GM23338 (cell line): ENCODE results near the gene TPM3. TPM values are rescaled to one million over a fixed set of nuclear protein-coding genes. Genes with fewer than 3 reads are reported as not detected.

Experiments used
- ATAC-seq: fragments of 200-7000 bp; cut with Tn5 transposase; 3 replicates; pipeline ENCODE4 v1.9.1; 2020
- DNase-seq: peaks from one replicate; pipeline ENCODE4 v3.0.0-alpha.2; 2015; ENCODE audit warnings: low spot score
- H2AFZ ChIP-seq: fragments of 200-600 bp; sonication (generic); 2 replicates; pipeline ENCODE4 v1.8.0; 2016; ENCODE audit warnings: antibody characterized with exemption, mild to moderate bottlenecking, moderate library complexity
- H3F3A ChIP-seq: fragments of 200-600 bp; sonication (generic); replicated peaks from 2 replicates; pipeline ENCODE4 v1.8.0; 2017; ENCODE audit warnings: antibody characterized with exemption, mixed run types, low read depth
- H3K27ac ChIP-seq: fragments of 200-600 bp; sonication (generic); 2 replicates; pipeline ENCODE4 v1.6.1; 2016; ENCODE audit warnings: low read depth
- H3K27me3 ChIP-seq: fragments of 200-600 bp; sonication (generic); 2 replicates; pipeline ENCODE4 v1.8.0; 2016; ENCODE audit warnings: mild to moderate bottlenecking, mixed run types, moderate library complexity; ENCODE audit not compliant: insufficient read depth
- H3K36me3 ChIP-seq: fragments of 200-600 bp; sonication (generic); 2 replicates; pipeline ENCODE4 v1.8.0; 2016; ENCODE audit warnings: mild to moderate bottlenecking; ENCODE audit not compliant: insufficient read depth
- H3K4me1 ChIP-seq: fragments of 200-600 bp; sonication (generic); 2 replicates; pipeline ENCODE4 v1.8.0; 2016; ENCODE audit warnings: mild to moderate bottlenecking, moderate library complexity; ENCODE audit not compliant: insufficient read depth
- H3K4me2 ChIP-seq: fragments of 200-600 bp; sonication (generic); 2 replicates; pipeline ENCODE4 v1.7.1; 2017; ENCODE audit warnings: mixed run types
- H3K4me3 ChIP-seq: fragments of 200-600 bp; sonication (generic); 2 replicates; pipeline ENCODE4 v1.6.1; 2016; ENCODE audit warnings: mixed run types
- H3K79me2 ChIP-seq: fragments of 200-600 bp; sonication (generic); replicated peaks from 2 replicates; pipeline ENCODE4 v1.8.0; 2017; ENCODE audit warnings: mild to moderate bottlenecking; ENCODE audit not compliant: insufficient read depth
- H3K9me2 ChIP-seq: fragments of 200-600 bp; sonication (generic); 2 replicates; pipeline ENCODE4 v1.8.0; 2017; ENCODE audit not compliant: insufficient read depth
- H4K20me1 ChIP-seq: fragments of 200-600 bp; sonication (generic); replicated peaks from 2 replicates; pipeline ENCODE4 v1.8.0; 2017; ENCODE audit warnings: mild to moderate bottlenecking; ENCODE audit not compliant: insufficient read depth
- H3K27ac Mint-ChIP-seq: 2 replicates; pipeline ENCODE4 v1.8.0; 2020; ENCODE audit warnings: inconsistent platforms, mild to moderate bottlenecking, moderate library complexity, mixed read lengths
- H3K27me3 Mint-ChIP-seq: 3 replicates; pipeline ENCODE4 v1.8.0; 2022; ENCODE audit warnings: low read depth, mild to moderate bottlenecking, moderate library complexity, mixed read lengths, inconsistent platforms; ENCODE audit not compliant: insufficient read depth, poor library complexity
- H3K36me3 Mint-ChIP-seq: 3 replicates; pipeline ENCODE4 v1.8.0; 2021; ENCODE audit warnings: low read depth, mild to moderate bottlenecking, inconsistent platforms, moderate library complexity, mixed read lengths
- H3K4me1 Mint-ChIP-seq: 3 replicates; pipeline ENCODE4 v1.8.0; 2020; ENCODE audit warnings: mild to moderate bottlenecking, inconsistent platforms, mixed read lengths
- H3K4me3 Mint-ChIP-seq: 3 replicates; pipeline ENCODE4 v1.8.0; 2021; ENCODE audit warnings: moderate library complexity, mild to moderate bottlenecking, inconsistent platforms, mixed read lengths
- H3K9me3 Mint-ChIP-seq: 3 replicates; pipeline ENCODE4 v1.8.0; 2020; ENCODE audit warnings: moderate library complexity, mild to moderate bottlenecking, inconsistent platforms, mixed read lengths
- CREB1 ChIP-seq: fragments of 250-450 bp; sonication (Bioruptor Pico); IDR thresholded peaks from 2 replicates; pipeline ENCODE4 v1.5.0; 2020; ENCODE audit warnings: low read depth, mild to moderate bottlenecking, moderate library complexity
- CTCF ChIP-seq, 2 experiments: fragments of 200-600 bp in 1 of 2; sonication (generic) in 1 of 2; conservative IDR thresholded peaks; 2 replicates each; pipeline versions ENCODE4 v1.5.1 to v1.6.1; 2016 to 2017; ENCODE audit warnings: antibody characterized with exemption in 2 of 2, low read depth in 2 of 2, mild to moderate bottlenecking in 2 of 2, moderate library complexity in 1 of 2
- ETS1 ChIP-seq: IDR thresholded peaks from 2 replicates; pipeline ENCODE4 v1.6.1; 2016; ENCODE audit warnings: antibody characterized with exemption
- EZH2 ChIP-seq: fragments of 200-600 bp; sonication (generic); IDR thresholded peaks from one replicate; pipeline ENCODE4 v1.8.0; 2017; ENCODE audit warnings: antibody characterized with exemption, mild to moderate bottlenecking, low read depth; ENCODE audit not compliant: unreplicated experiment
- EZH2phosphoT487 ChIP-seq: fragments of 200-600 bp; sonication (generic); IDR thresholded peaks from one replicate; pipeline ENCODE4 v1.8.1; 2018; ENCODE audit warnings: antibody characterized with exemption; ENCODE audit not compliant: unreplicated experiment
- JUNB ChIP-seq: IDR thresholded peaks from one replicate; pipeline ENCODE4 v1.6.1; 2016; ENCODE audit warnings: antibody characterized with exemption; ENCODE audit not compliant: unreplicated experiment
- NANOG ChIP-seq: IDR thresholded peaks from 2 replicates; pipeline ENCODE4 v1.6.1; 2016; ENCODE audit warnings: antibody characterized with exemption, borderline replicate concordance
- POLR2AphosphoS5 ChIP-seq: IDR thresholded peaks from 2 replicates; pipeline ENCODE4 v1.6.1; 2016; ENCODE audit warnings: antibody characterized with exemption, low read depth
- REST ChIP-seq: IDR thresholded peaks from one replicate; pipeline ENCODE4 v1.6.1; 2018; ENCODE audit warnings: antibody characterized with exemption; ENCODE audit not compliant: unreplicated experiment
- STAT1 ChIP-seq: IDR thresholded peaks from one replicate; pipeline ENCODE4 v1.6.1; 2016; ENCODE audit warnings: antibody characterized with exemption; ENCODE audit not compliant: unreplicated experiment
- ZNF114 ChIP-seq: fragments of 250-450 bp; sonication (Bioruptor Pico); IDR thresholded peaks from 2 replicates; pipeline ENCODE4 v1.5.0; 2020; ENCODE audit warnings: mild to moderate bottlenecking, moderate library complexity
- ZNF331 ChIP-seq: fragments of 250-450 bp; sonication (Bioruptor Pico); IDR thresholded peaks from 2 replicates; pipeline ENCODE4 v1.5.0; 2020; ENCODE audit warnings: low read depth, mild to moderate bottlenecking, moderate library complexity
- ZNF462 ChIP-seq: fragments of 250-450 bp; sonication (Bioruptor Pico); IDR thresholded peaks from 2 replicates; pipeline ENCODE4 v1.5.0; 2020; ENCODE audit warnings: mild to moderate bottlenecking, moderate library complexity
- polyA plus RNA-seq: library from polyadenylated mRNA; unstranded; fragments of >200 nt; fragmentation: Nextera tagmentation; extraction: Ambion mirVana; gene quantifications from 2 replicates; pipeline ENCODE4 v1.2.1, GENCODE V29; 2016
- total RNA-seq: library from RNA; depleted of rRNA; stranded (reverse); fragments of >200 nt; shearing (Covaris generic); gene quantifications from 2 replicates; pipeline ENCODE4 v1.2.3, GENCODE V29; 2014

TPM3 gene
- total and polyA plus RNA-seq, 2 experiments from 2014 or later, result 544 to 747 TPM

DNA sequence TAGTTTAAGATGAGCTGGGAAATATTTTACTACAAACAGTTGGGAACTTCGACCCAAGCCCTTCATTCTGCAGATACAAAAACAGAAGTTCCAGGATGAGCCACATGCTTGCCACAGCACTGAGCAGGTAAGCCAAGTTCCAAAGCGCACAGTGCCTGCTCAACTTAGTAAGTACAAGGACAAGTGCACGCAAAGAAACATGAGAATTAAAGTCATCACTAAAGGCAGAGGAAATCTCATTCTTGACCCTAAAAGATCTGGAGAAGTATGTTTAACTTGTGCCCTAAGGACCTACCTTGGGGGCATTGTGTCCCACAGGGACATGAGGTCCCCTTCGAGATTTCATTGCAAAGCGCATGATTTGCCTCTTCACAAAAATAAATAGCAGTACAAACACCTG, 27.6 kb upstream of the TPM3 start:
- Mint-ChIP-seq H3K27ac (peak overlapping the region; percentile 100), H3K36me3 (peaks cover 65% of the 10 kb centered on the region), H3K4me3 (peak overlapping the region; percentile 99), H3K4me1 (peaks cover 30% of the 10 kb centered on the region), H3K9me3 (peaks cover 4% of the 10 kb centered on the region; the same call in 1 of the 3 replicates), H3K27me3 (peaks cover 16% of the 10 kb centered on the region)
- Histone ChIP-seq H3K27me3 (no peaks in the 10 kb centered on the region), H3K4me2 (peak overlapping the region; percentile 94), H3K9me2 (no peaks in the 10 kb centered on the region), H4K20me1 (no peaks in the 10 kb centered on the region; the same call in 1 of the 2 replicates), H3K4me1 (peaks cover 41% of the 10 kb centered on the region), H3K36me3 (peaks cover 20% of the 10 kb centered on the region), H3F3A (peaks cover 9% of the 10 kb centered on the region; the same call in 1 of the 2 replicates), H3K27ac (peak overlapping the region; percentile 99), H3K4me3 (peak overlapping the region; percentile 75), H2AFZ (no peak overlapping the region), H3K79me2 (peaks cover 90% of the 10 kb centered on the region)
- no peak for TF ChIP-seq CTCF (conservative IDR thresholded peaks at IDR 0.05; ENCODE audit: low read depth in 2 of 2)
- TF ChIP-seq JUNB, result no peak
- no peak for TF ChIP-seq EZH2
- no peak for TF ChIP-seq ZNF462
- no peak for TF ChIP-seq POLR2AphosphoS5
- TF ChIP-seq ETS1, result no peak
- no peak for TF ChIP-seq CREB1 (CRISPR knock-in tag)
- TF ChIP-seq EZH2phosphoT487, result no peak
- TF ChIP-seq ZNF331 (CRISPR knock-in tag), result no peak
- no peak for TF ChIP-seq ZNF114 (CRISPR knock-in tag)
- no peak for TF ChIP-seq REST
- no peak for TF ChIP-seq STAT1
- no peak for TF ChIP-seq NANOG
- no peak for ATAC-seq
- peak; percentile 11 for DNase-seq
